CD4-positive, alpha-beta T cell (primary cell): Measurements from ENCODE around the gene TTLL11. TPM values are rescaled to one million over a fixed set of nuclear protein-coding genes. Genes with fewer than 3 reads are reported as not detected.

ENCODE experiments used
- ATAC-seq: fragments of 200-7000 bp; cut with Tn5 transposase; one replicate; pipeline ENCODE4 v1.10.0; 2022; ENCODE audit warnings: mild to moderate bottlenecking; ENCODE audit not compliant: poor library complexity
- CTCF ChIA-PET: fragments of 350-600 bp; sonication (Branson Sonifier 250); formaldehyde crosslinking; loops from one replicate; lab custom pipeline; 2021; ENCODE audit warnings: antibody characterized with exemption, inconsistent platforms; lab: Charles Lee
- POLR2A ChIA-PET: fragments of 350-600 bp; sonication (Branson Sonifier 250); formaldehyde crosslinking; loops from one replicate; lab custom pipeline; 2021; ENCODE audit warnings: antibody characterized with exemption, inconsistent platforms; lab: Charles Lee
- DNase-seq, 14 experiments: peaks; one replicate each; pipeline ENCODE4 v3.0.0-alpha.2; 2013 to 2020; ENCODE audit warnings: mixed read lengths in 2 of 14
- H3K27ac ChIP-seq, 2 donors: one replicate each; pipeline versions ENCODE4 v1.5.1 to v1.7.0; 2013; ENCODE audit warnings: low read length in 2 of 2, low read depth in 1 of 2, mild to moderate bottlenecking in 1 of 2
- H3K27me3 ChIP-seq, 2 experiments: 1 replicate in 1 of 2; 2 replicates in 1 of 2; pipeline versions ENCODE4 v1.6.1 to v1.7.0; 2013; ENCODE audit warnings: low read length in 2 of 2, control low read depth in 1 of 2, mild to moderate bottlenecking in 1 of 2, moderate library complexity in 1 of 2; ENCODE audit not compliant: insufficient read depth in 2 of 2, control insufficient read depth in 1 of 2
- H3K36me3 ChIP-seq: one replicate; pipeline ENCODE4 v1.6.1; 2013; ENCODE audit warnings: low read length, control low read depth; ENCODE audit not compliant: insufficient read depth
- H3K4me1 ChIP-seq: one replicate; pipeline ENCODE4 v1.6.1; 2013; ENCODE audit warnings: low read length, control low read depth; ENCODE audit not compliant: insufficient read depth
- H3K4me3 ChIP-seq: one replicate; pipeline ENCODE4 v1.5.1; 2013; ENCODE audit warnings: mild to moderate bottlenecking, low read length, moderate library complexity
- H3K9me3 ChIP-seq, 2 experiments: 1 replicate in 1 of 2; 2 replicates in 1 of 2; pipeline versions ENCODE4 v1.6.1 to v1.7.0; 2013; ENCODE audit warnings: low read length in 2 of 2, mild to moderate bottlenecking in 2 of 2, control low read depth in 1 of 2, moderate library complexity in 1 of 2; ENCODE audit not compliant: control insufficient read depth in 1 of 2, insufficient read depth in 1 of 2
- H3K27ac Mint-ChIP-seq: one replicate; pipeline ENCODE4 v1.8.0; 2020; ENCODE audit warnings: mixed read lengths
- H3K27me3 Mint-ChIP-seq: one replicate; pipeline ENCODE4 v1.8.0; 2021; ENCODE audit warnings: mixed read lengths
- H3K36me3 Mint-ChIP-seq: one replicate; pipeline ENCODE4 v1.8.0; 2021; ENCODE audit warnings: low read depth, mixed read lengths
- H3K4me1 Mint-ChIP-seq: one replicate; pipeline ENCODE4 v1.8.0; 2021; ENCODE audit warnings: low read depth, mixed read lengths
- H3K4me3 Mint-ChIP-seq: one replicate; pipeline ENCODE4 v1.8.0; 2020; ENCODE audit warnings: mild to moderate bottlenecking, mixed read lengths
- H3K9me3 Mint-ChIP-seq: one replicate; pipeline ENCODE4 v1.8.0; 2020; ENCODE audit warnings: mixed read lengths
- CTCF ChIP-seq: fragments of 200-600 bp; IDR thresholded peaks from one replicate; pipeline ENCODE4 v1.8.0; 2022; ENCODE audit warnings: antibody characterized with exemption, mild to moderate bottlenecking
- intact Hi-C, 2 experiments: fragments of 100-400 bp; cut with DNase I in 1 of 2; cut with micrococcal nuclease in 1 of 2; formaldehyde crosslinking; loops; one replicate each; pipeline versions ENCODE4 v1.15.1 to v1.9.0; 2023 to 2025; cut with DNase I, micrococcal nuclease
- total RNA-seq, 174 experiments: library from RNA in 2 of 174; stranded (reverse) in 2 of 174; gene quantifications; one replicate each; pipeline ENCODE4 v1.2.3 and lab custom pipeline; 2021 to 2026

Gene TTLL11
- total RNA-seq, 2 experiments from 2014 or later, result 1.6 to 2.3 TPM

GRCh38 chr9:121802753-121803152, 290.4 kb downstream of the TTLL11 start:
- H3K4me1 Mint-ChIP-seq, result no peaks in the 10 kb centered on the region
- intact Hi-C loops, result no loop called here
- H3K27ac Mint-ChIP-seq, result no peak overlapping the region

GRCh38 chr9:121801579-121801978, 291.5 kb downstream of the TTLL11 start:
- no peak for TF ChIP-seq CTCF
- Mint-ChIP-seq H3K36me3 (no peaks in the 10 kb centered on the region), H3K9me3 (peaks cover 11% of the 10 kb centered on the region), H3K27ac (no peak overlapping the region), H3K4me1 (no peaks in the 10 kb centered on the region), H3K4me3 (no peak overlapping the region), H3K27me3 (peaks cover 7% of the 10 kb centered on the region)
- H3K27me3 ChIP-seq, result peaks cover 0 to 5% of the 10 kb centered on the region in 2 experiments
- POLR2A ChIA-PET, result no interaction called here
- H3K4me1 ChIP-seq, result no peaks in the 10 kb centered on the region
- H3K9me3 ChIP-seq, result no peaks in the 10 kb centered on the region
- ATAC-seq, result no peak
- no peaks in the 10 kb centered on the region for H3K36me3 ChIP-seq
- intact Hi-C loops, result no loop called here
- CTCF ChIA-PET, result no interaction called here
- DNase-seq, result no peak
- no peak overlapping the region for H3K4me3 ChIP-seq
- H3K27ac ChIP-seq, result no peak overlapping the region

More at GRCh38 chr9:121802753-121803152, 290.4 kb downstream of the TTLL11 start:
- H3K4me3 ChIP-seq, result no peak overlapping the region
- POLR2A ChIA-PET, result no interaction called here
- ATAC-seq, result no peak
- TF ChIP-seq CTCF, result no peak
- H3K36me3 ChIP-seq, result no peaks in the 10 kb centered on the region
- Mint-ChIP-seq H3K9me3 (peaks cover 11% of the 10 kb centered on the region), H3K36me3 (no peaks in the 10 kb centered on the region), H3K27me3 (peaks cover 7% of the 10 kb centered on the region), H3K4me3 (no peak overlapping the region)
- CTCF ChIA-PET, result no interaction called here
- peaks cover 0 to 5% of the 10 kb centered on the region in 2 experiments for H3K27me3 ChIP-seq
- no peaks in the 10 kb centered on the region for H3K9me3 ChIP-seq
- DNase-seq, result no peak
- H3K27ac ChIP-seq, result no peak overlapping the region
- H3K4me1 ChIP-seq, result no peaks in the 10 kb centered on the region

- no peak overlapping the region for H3K4me3 Mint-ChIP-seq
- TF ChIP-seq CTCF, result no peak
- Histone ChIP-seq H3K4me1 (no peaks in the 10 kb centered on the region), H3K9me3 (no peaks in the 10 kb centered on the region), H3K27me3 (peaks cover 0 to 5% of the 10 kb centered on the region in 2 experiments), H3K27ac (no peak overlapping the region), H3K4me3 (no peak overlapping the region), H3K36me3 (no peaks in the 10 kb centered on the region)
- H3K27me3 Mint-ChIP-seq, result peaks cover 7% of the 10 kb centered on the region
- peaks cover 11% of the 10 kb centered on the region for H3K9me3 Mint-ChIP-seq
- no peaks in the 10 kb centered on the region for H3K4me1 Mint-ChIP-seq
- no peaks in the 10 kb centered on the region for H3K36me3 Mint-ChIP-seq
- DNase-seq, result no peak
- no peak overlapping the region for H3K27ac Mint-ChIP-seq
- ATAC-seq, result no peak
- ChIA-PET POLR2A (no interaction called here), CTCF (no interaction called here)
- intact Hi-C loops, result no loop called here
Observed at GRCh38 chr9:121800376-121800775, 292.7 kb downstream of the TTLL11 start.
